DND-41 (cell line): Measurements from ENCODE around the gene TLN1.
A peak's percentile ranks its signal among the peaks of the same experiment; 100 is the strongest.

Experiments
- ATAC-seq: fragments of 200-7000 bp; cut with Tn5 transposase; 3 replicates; pipeline ENCODE4 v1.9.1; 2021; ENCODE audit warnings: low read depth; ENCODE audit not compliant: insufficient read depth
- DNase-seq: peaks from one replicate; pipeline ENCODE4 v3.0.0-alpha.2; 2020
- H2AFZ ChIP-seq: 2 replicates; pipeline ENCODE4 v1.6.0; 2012; ENCODE audit warnings: low read depth, low read length
- H3K27ac ChIP-seq: 2 replicates; pipeline ENCODE4 v1.5.1; 2012; ENCODE audit warnings: low read length, inconsistent platforms
- H3K27me3 ChIP-seq: fragments of 200-600 bp; sonication (generic); 2 replicates; pipeline ENCODE4 v1.6.0; 2012; ENCODE audit warnings: low read length, mild to moderate bottlenecking, inconsistent platforms; ENCODE audit not compliant: insufficient read depth, poor library complexity
- H3K36me3 ChIP-seq: 2 replicates; pipeline ENCODE4 v1.5.1; 2012; ENCODE audit warnings: low read length, inconsistent platforms; ENCODE audit not compliant: insufficient read depth
- H3K4me1 ChIP-seq: 2 replicates; pipeline ENCODE4 v1.5.1; 2012; ENCODE audit warnings: mild to moderate bottlenecking, low read length; ENCODE audit not compliant: insufficient read depth
- H3K4me2 ChIP-seq: 2 replicates; pipeline ENCODE4 v1.6.0; 2012; ENCODE audit warnings: mild to moderate bottlenecking, moderate library complexity, low read length, inconsistent platforms; ENCODE audit not compliant: insufficient read depth
- H3K4me3 ChIP-seq, 2 experiments: fragments of 200-600 bp in 1 of 2; shearing (Covaris generic) in 1 of 2; 2 replicates each; pipeline ENCODE4 v1.5.1; 2012 to 2016; ENCODE audit warnings: inconsistent platforms in 2 of 2, low read length in 2 of 2, mild to moderate bottlenecking in 2 of 2, low read depth in 1 of 2, moderate library complexity in 1 of 2
- H3K79me2 ChIP-seq: 2 replicates; pipeline ENCODE4 v1.6.0; 2012; ENCODE audit warnings: low read length, inconsistent platforms; ENCODE audit not compliant: insufficient read depth
- H3K9ac ChIP-seq: 2 replicates; pipeline ENCODE4 v1.6.0; 2012; ENCODE audit warnings: low read depth, mild to moderate bottlenecking, inconsistent platforms, low read length, moderate library complexity
- H3K9me3 ChIP-seq: 2 replicates; pipeline ENCODE4 v1.5.1; 2012; ENCODE audit warnings: low read length, moderate library complexity, mild to moderate bottlenecking, inconsistent platforms; ENCODE audit not compliant: insufficient read depth, severe bottlenecking
- H4K20me1 ChIP-seq: 2 replicates; pipeline ENCODE4 v1.6.0; 2012; ENCODE audit warnings: low read length; ENCODE audit not compliant: insufficient read depth
- CTCF ChIP-seq: IDR thresholded peaks from 2 replicates; pipeline ENCODE4 v1.5.1; 2012; ENCODE audit warnings: borderline replicate concordance, low read length, moderate library complexity, mild to moderate bottlenecking; ENCODE audit not compliant: poor library complexity, severe bottlenecking; ENCODE audit errors: extremely low read depth
- EZH2 ChIP-seq: IDR thresholded peaks from 3 replicates; pipeline ENCODE4 v1.6.1; 2012; ENCODE audit warnings: borderline replicate concordance, low read depth, mild to moderate bottlenecking, moderate library complexity, low read length, inconsistent platforms; ENCODE audit not compliant: severe bottlenecking

TLN1 gene

GRCh38 chr9:35664531-35665470 lies 67.2 kb downstream of the TLN1 start, which contains the start of gene ARHGEF39:
Gene ARHGEF39, minus strand, starts transcription at chr9:35665195. Its CDS starts 26 bp downstream, at chr9:35665169.
- peak within 1 kb of the TSS; percentile 78 for H3K4me2 ChIP-seq
- H3K4me1 ChIP-seq: peaks cover 74% of the 10 kb centered on the region
- DNase-seq: peak; percentile 84
- peak within 1 kb of the TSS; percentile 78 for H3K9ac ChIP-seq
- peak within 1 kb of the TSS; percentile 94 for H2AFZ ChIP-seq
- H3K79me2 ChIP-seq: peaks cover 41% of the 10 kb centered on the region
- peak within 1 kb of the TSS; percentile 37 to 78; a peak in 3 of 4 replicates for H3K4me3 ChIP-seq
- H3K36me3 ChIP-seq: peaks cover 34% of the 10 kb centered on the region
- H3K27me3 ChIP-seq: no peaks in the 10 kb centered on the region
- peak; percentile 86 for ATAC-seq
- peaks cover 3% of the 10 kb centered on the region; the same call in 1 of the 2 replicates for H4K20me1 ChIP-seq
- no peaks in the 10 kb centered on the region for H3K9me3 ChIP-seq
- H3K27ac ChIP-seq: peak within 1 kb of the TSS; percentile 97
- TF ChIP-seq EZH2: no peak
- TF ChIP-seq CTCF: peak; percentile 13

- H3K4me1 ChIP-seq: peaks cover 89% of the 10 kb centered on the region
- peak overlapping the region; percentile 78 for H3K9ac ChIP-seq
- H2AFZ ChIP-seq: no peak overlapping the region
- H3K4me2 ChIP-seq: peak overlapping the region; percentile 78
- no peak for DNase-seq
- no peak for ATAC-seq
- peak overlapping the region; percentile 97 for H3K27ac ChIP-seq
- H3K9me3 ChIP-seq: no peaks in the 10 kb centered on the region
- no peak overlapping the region; a peak in 1 of 4 replicates for H3K4me3 ChIP-seq
- H3K79me2 ChIP-seq: peaks cover 52% of the 10 kb centered on the region
- peaks cover 39% of the 10 kb centered on the region for H3K36me3 ChIP-seq
- H3K27me3 ChIP-seq: no peaks in the 10 kb centered on the region
- H4K20me1 ChIP-seq: peaks cover 3% of the 10 kb centered on the region; the same call in 1 of the 2 replicates
- TF ChIP-seq EZH2: no peak
- no peak for TF ChIP-seq CTCF
These were observed 69.6 kb downstream of the TLN1 start for GRCh38 chr9:35662437-35662836.

- DNase-seq (peak; percentile 44), ATAC-seq (no peak)
- peak overlapping the region; percentile 97 for H3K27ac ChIP-seq
- H3K9me3 ChIP-seq: no peaks in the 10 kb centered on the region
- H3K4me1 ChIP-seq: peaks cover 90% of the 10 kb centered on the region
- peak overlapping the region; percentile 78; the same call in 1 of the 2 replicates for H3K9ac ChIP-seq
- peak overlapping the region; percentile 78 for H3K4me2 ChIP-seq
- H3K4me3 ChIP-seq: peak overlapping the region in 1 of 2 experiments; percentile 11; a peak in 2 of 4 replicates
- no peak overlapping the region for H2AFZ ChIP-seq
- H3K79me2 ChIP-seq: peaks cover 52% of the 10 kb centered on the region
- H4K20me1 ChIP-seq: peaks cover 3% of the 10 kb centered on the region; the same call in 1 of the 2 replicates
- TF ChIP-seq CTCF (no peak), EZH2 (no peak)
- peaks cover 39% of the 10 kb centered on the region for H3K36me3 ChIP-seq
- no peaks in the 10 kb centered on the region for H3K27me3 ChIP-seq
These were observed 70.1 kb downstream of the TLN1 start for GRCh38 chr9:35661756-35662350.
